ENCODE results near the gene MALT1.

Gene MALT1

DNA sequence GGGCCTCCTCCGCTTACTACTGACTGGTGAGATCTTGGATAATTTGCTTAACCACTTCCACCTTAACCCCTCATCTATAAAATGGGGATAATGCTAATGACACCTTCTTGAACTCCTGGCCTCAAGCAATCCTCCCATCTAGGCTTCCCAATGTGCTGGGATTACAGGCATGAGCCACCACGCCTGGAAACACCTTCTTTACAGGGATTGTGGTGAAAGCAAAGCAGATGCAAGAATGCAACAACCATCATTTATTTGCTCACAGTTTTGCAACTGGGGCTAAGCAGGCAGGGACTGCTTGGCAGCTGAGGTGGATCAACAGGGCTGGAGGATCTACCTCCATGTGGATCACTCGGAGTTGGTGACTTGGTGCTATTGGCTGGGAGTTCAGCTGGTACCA is 117.2 kb downstream of the MALT1 start:
- TF ChIP-seq CTCF (IDR thresholded peaks at IDR 0.05; ENCODE audit: low read depth, low read length) (no peak), EZH2phosphoT487 (IDR thresholded peaks at IDR 0.05; ENCODE audit: low read depth) (no peak)
- Histone ChIP-seq H3K27me3 (ENCODE audit: low read depth, low read length) (no peaks in the 10 kb centered on the region), H2AFZ (ENCODE audit: low read depth, low read length) (no peak overlapping the region), H3K9me3 (ENCODE audit: insufficient read depth, low read length) (no peaks in the 10 kb centered on the region), H3K4me3 (ENCODE audit: low read length) (no peak overlapping the region), H3K9ac (ENCODE audit: low read length) (no peak overlapping the region), H3K4me1 (ENCODE audit: low read length) (peaks cover 34% of the 10 kb centered on the region), H3K27ac (ENCODE audit: low read length) (no peak overlapping the region), H3K36me3 (replicated peaks; ENCODE audit: low read depth, low read length) (no peaks in the 10 kb centered on the region), H3K4me2 (ENCODE audit: low read length) (no peak overlapping the region), H3K79me2 (ENCODE audit: low read length) (no peaks in the 10 kb centered on the region), H4K20me1 (ENCODE audit: insufficient read depth, low read length) (no peaks in the 10 kb centered on the region)

GRCh38 chr18:58788971-58789875 is 118.0 kb downstream of the MALT1 start:
- no peak overlapping the region for H3K4me2 ChIP-seq (ENCODE audit: low read length)
- no peak overlapping the region for H3K4me3 ChIP-seq (ENCODE audit: low read length)
- no peaks in the 10 kb centered on the region for H3K79me2 ChIP-seq (ENCODE audit: low read length)
- H3K4me1 ChIP-seq (ENCODE audit: low read length): peaks cover 34% of the 10 kb centered on the region
- H2AFZ ChIP-seq (ENCODE audit: low read depth, low read length): no peak overlapping the region
- no peaks in the 10 kb centered on the region for H3K9me3 ChIP-seq (ENCODE audit: insufficient read depth, low read length)
- H3K9ac ChIP-seq (ENCODE audit: low read length): no peak overlapping the region
- no peaks in the 10 kb centered on the region for H4K20me1 ChIP-seq (ENCODE audit: insufficient read depth, low read length)
- TF ChIP-seq EZH2phosphoT487 (IDR thresholded peaks at IDR 0.05; ENCODE audit: low read depth) (no peak), CTCF (IDR thresholded peaks at IDR 0.05; ENCODE audit: low read depth, low read length) (no peak)
- H3K36me3 ChIP-seq (replicated peaks; ENCODE audit: low read depth, low read length): no peaks in the 10 kb centered on the region
- no peak overlapping the region for H3K27ac ChIP-seq (ENCODE audit: low read length)
- no peaks in the 10 kb centered on the region for H3K27me3 ChIP-seq (ENCODE audit: low read depth, low read length)

- H3K36me3 ChIP-seq (replicated peaks; ENCODE audit: low read depth, low read length): no peaks in the 10 kb centered on the region
- H4K20me1 ChIP-seq (ENCODE audit: insufficient read depth, low read length): no peaks in the 10 kb centered on the region
- no peak overlapping the region for H3K27ac ChIP-seq (ENCODE audit: low read length)
- H3K79me2 ChIP-seq (ENCODE audit: low read length): no peaks in the 10 kb centered on the region
- no peaks in the 10 kb centered on the region for H3K9me3 ChIP-seq (ENCODE audit: insufficient read depth, low read length)
- H3K4me1 ChIP-seq (ENCODE audit: low read length): peaks cover 32% of the 10 kb centered on the region
- no peak overlapping the region for H3K4me3 ChIP-seq (ENCODE audit: low read length)
- H3K4me2 ChIP-seq (ENCODE audit: low read length): no peak overlapping the region
- no peak overlapping the region for H3K9ac ChIP-seq (ENCODE audit: low read length)
- no peak for TF ChIP-seq CTCF (IDR thresholded peaks at IDR 0.05; ENCODE audit: low read depth, low read length)
- no peak for TF ChIP-seq EZH2phosphoT487 (IDR thresholded peaks at IDR 0.05; ENCODE audit: low read depth)
- no peaks in the 10 kb centered on the region for H3K27me3 ChIP-seq (ENCODE audit: low read depth, low read length)
- no peak overlapping the region for H2AFZ ChIP-seq (ENCODE audit: low read depth, low read length)
These were observed 118.6 kb downstream of the MALT1 start for GRCh38 chr18:58789876-58790240.

DNA sequence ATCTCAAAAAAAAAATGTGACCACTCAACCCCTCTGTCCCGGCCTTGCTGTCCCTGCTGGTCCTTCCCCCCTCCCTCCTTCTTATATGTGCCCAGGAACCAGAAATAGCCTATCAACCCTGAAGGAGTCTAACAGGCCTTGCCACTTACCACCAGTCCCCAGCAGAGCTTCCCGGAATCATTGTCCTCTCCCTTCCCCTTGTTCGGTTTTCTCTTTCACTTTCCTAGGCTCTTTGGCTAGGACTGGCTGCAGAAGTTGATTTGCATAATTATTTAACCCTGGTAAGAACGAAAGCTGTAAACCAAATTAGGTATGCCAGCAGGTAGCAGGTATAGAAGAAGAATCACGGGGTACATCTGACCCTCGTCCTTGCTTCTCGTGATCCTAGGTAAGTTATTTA is 120.8 kb downstream of the MALT1 start:
- Histone ChIP-seq H3K79me2 (ENCODE audit: low read length) (no peaks in the 10 kb centered on the region), H3K27ac (ENCODE audit: low read length) (peak overlapping the region; percentile 39; the same call in 1 of the 2 replicates), H3K9ac (ENCODE audit: low read length) (peak overlapping the region; percentile 16; the same call in 1 of the 2 replicates), H2AFZ (ENCODE audit: low read depth, low read length) (peak overlapping the region; percentile 10), H3K4me1 (ENCODE audit: low read length) (peaks cover 25% of the 10 kb centered on the region), H3K27me3 (ENCODE audit: low read depth, low read length) (no peaks in the 10 kb centered on the region), H4K20me1 (ENCODE audit: insufficient read depth, low read length) (no peaks in the 10 kb centered on the region), H3K4me3 (ENCODE audit: low read length) (peak overlapping the region; percentile 44), H3K9me3 (ENCODE audit: insufficient read depth, low read length) (no peaks in the 10 kb centered on the region), H3K36me3 (replicated peaks; ENCODE audit: low read depth, low read length) (no peaks in the 10 kb centered on the region), H3K4me2 (ENCODE audit: low read length) (peak overlapping the region; percentile 61)
- no peak for TF ChIP-seq CTCF (IDR thresholded peaks at IDR 0.05; ENCODE audit: low read depth, low read length)
- TF ChIP-seq EZH2phosphoT487 (IDR thresholded peaks at IDR 0.05; ENCODE audit: low read depth): no peak

All from OCI-LY3 (cell line).